ENCODE data around the gene TNFRSF1A.
"Not testable (repeated sequence)": the region's sequence is repeated elsewhere in the genome, so short reads cannot be mapped to it uniquely, and the experiment has no call there.

Gene TNFRSF1A

GRCh38 chr12:6355491-6356373 lies 13.9 kb upstream of the TNFRSF1A start:
- no peak for DNase-seq (ENCODE audit: low spot score)

GRCh38 chr12:6354495-6355393 lies 12.9 kb upstream of the TNFRSF1A start:
- DNase-seq (ENCODE audit: low spot score): no peak

- DNase-seq (ENCODE audit: low spot score): no peak
These were observed 10.6 kb upstream of the TNFRSF1A start for GRCh38 chr12:6352193-6353173.

GRCh38 chr12:6351622-6352021 lies 9.7 kb upstream of the TNFRSF1A start:
- no peak for DNase-seq (ENCODE audit: low spot score)

GRCh38 chr12:6347367-6348338 lies 5.8 kb upstream of the TNFRSF1A start:
- no peak for DNase-seq (ENCODE audit: low spot score)

- DNase-seq (ENCODE audit: low spot score): no peak
These were observed 5.1 kb upstream of the TNFRSF1A start for GRCh38 chr12:6346942-6347341.

- no peak for DNase-seq (ENCODE audit: low spot score)
These were observed 4.5 kb upstream of the TNFRSF1A start for GRCh38 chr12:6346235-6346832.

GRCh38 chr12:6345319-6346091 lies 3.6 kb upstream of the TNFRSF1A start:
- peak; percentile 96 for DNase-seq (ENCODE audit: low spot score)

- DNase-seq (ENCODE audit: low spot score): not testable (repeated sequence)
These were observed 2.3 kb upstream of the TNFRSF1A start for GRCh38 chr12:6344101-6344660.

GRCh38 chr12:6343518-6343917 lies 1.6 kb upstream of the TNFRSF1A start:
- DNase-seq (ENCODE audit: low spot score): no peak

GRCh38 chr12:6342140-6342889 lies 439 bp upstream of the TNFRSF1A start:
- no peak for DNase-seq (ENCODE audit: low spot score)

- DNase-seq (ENCODE audit: low spot score): no peak
These were observed 995 bp downstream of the TNFRSF1A start for GRCh38 chr12:6340745-6341416.

- peak; percentile 82 for DNase-seq (ENCODE audit: low spot score)
These were observed 1.7 kb downstream of the TNFRSF1A start for GRCh38 chr12:6340032-6340638.

- no peak for DNase-seq (ENCODE audit: low spot score)
These were observed 2.9 kb downstream of the TNFRSF1A start for GRCh38 chr12:6338955-6339354.

- not testable (repeated sequence) for DNase-seq (ENCODE audit: low spot score)
These were observed 3.3 kb downstream of the TNFRSF1A start for GRCh38 chr12:6338536-6338935.

GRCh38 chr12:6337958-6338433 lies 3.9 kb downstream of the TNFRSF1A start:
- DNase-seq (ENCODE audit: low spot score): peak; percentile 51
